GM21576 (cell line): Measurements from ENCODE around the gene POLA1.
"Not testable (repeated sequence)": the region's sequence is repeated elsewhere in the genome, so short reads cannot be mapped to it uniquely, and the experiment has no call there.

ENCODE experiments used
- ATAC-seq: cut with Tn5 transposase; IDR thresholded peaks from one replicate; pipeline ENCODE4 v1.9.1; 2021; ENCODE audit warnings: mild to moderate bottlenecking, moderate library complexity; ENCODE audit not compliant: unreplicated experiment

The POLA1 gene

GRCh38 chrX:24796204-24796603, 102.5 kb downstream of the POLA1 start:
- ATAC-seq = no peak

- ATAC-seq = no peak
These were observed 105.4 kb downstream of the POLA1 start for GRCh38 chrX:24799078-24799477.

- ATAC-seq = no peak
These were observed 105.8 kb downstream of the POLA1 start for GRCh38 chrX:24799565-24799964.

- no peak for ATAC-seq
These were observed 111.5 kb downstream of the POLA1 start for GRCh38 chrX:24805201-24805600.

- ATAC-seq = not testable (repeated sequence)
These were observed 126.1 kb downstream of the POLA1 start for GRCh38 chrX:24819807-24820206.

- ATAC-seq = no peak
These were observed 134.4 kb downstream of the POLA1 start for GRCh38 chrX:24828147-24828546.

GRCh38 chrX:24828600-24828999, 134.9 kb downstream of the POLA1 start:
- ATAC-seq = no peak

GRCh38 chrX:24833695-24834094, 140.0 kb downstream of the POLA1 start:
- no peak for ATAC-seq

- no peak for ATAC-seq
These were observed 144.2 kb downstream of the POLA1 start for GRCh38 chrX:24837966-24838365.

- no peak for ATAC-seq
These were observed 144.9 kb downstream of the POLA1 start for GRCh38 chrX:24838629-24839028.

GRCh38 chrX:24839331-24839730, 145.6 kb downstream of the POLA1 start:
- ATAC-seq = no peak

- ATAC-seq = no peak
These were observed 148.8 kb downstream of the POLA1 start for GRCh38 chrX:24842486-24842885.

GRCh38 chrX:24846550-24847150, 152.9 kb downstream of the POLA1 start:
- ATAC-seq = no peak

GRCh38 chrX:24851289-24851688, 157.6 kb downstream of the POLA1 start:
- no peak for ATAC-seq

- ATAC-seq = no peak
These were observed 158.1 kb downstream of the POLA1 start for GRCh38 chrX:24851780-24852179.

GRCh38 chrX:24858004-24858746, 164.5 kb downstream of the POLA1 start:
- no peak for ATAC-seq

- no peak for ATAC-seq
These were observed 165.6 kb downstream of the POLA1 start for GRCh38 chrX:24859211-24859841.

- no peak for ATAC-seq
These were observed 166.4 kb downstream of the POLA1 start for GRCh38 chrX:24860140-24860539.

GRCh38 chrX:24862343-24862742, 168.6 kb downstream of the POLA1 start:
- no peak for ATAC-seq

- not testable (repeated sequence) for ATAC-seq
These were observed 170.1 kb downstream of the POLA1 start for GRCh38 chrX:24863779-24864178.

- no peak for ATAC-seq
These were observed 176.4 kb downstream of the POLA1 start for GRCh38 chrX:24870143-24870542.

GRCh38 chrX:24874604-24875247, 181.0 kb downstream of the POLA1 start:
- no peak for ATAC-seq
